ENCODE data around the gene HAUS2. TPM values are rescaled to one million over a fixed set of nuclear protein-coding genes. Genes with fewer than 3 reads are reported as not detected.

Gene HAUS2
- polyA plus RNA-seq, 1 donor from 2014 or later, result 76.0 TPM

DNA sequence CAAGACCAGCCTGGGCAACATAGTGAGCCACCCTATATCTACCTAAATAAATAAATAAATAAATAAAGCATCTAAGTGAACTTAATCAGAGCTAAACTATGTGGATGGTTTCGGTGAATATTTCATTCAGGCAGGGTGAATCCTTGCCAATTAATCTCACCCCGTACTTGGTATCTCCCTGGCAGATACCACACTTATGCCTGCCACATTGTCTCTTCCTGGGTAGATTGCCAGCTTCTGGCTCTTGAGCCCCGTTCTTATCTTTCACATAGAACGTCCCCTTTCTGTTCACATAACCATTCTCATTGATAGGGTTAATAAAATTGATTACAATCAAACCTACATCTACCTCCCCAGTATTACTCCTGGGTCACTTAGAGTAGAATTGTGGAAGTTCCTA is 46.2 kb upstream of the HAUS2 start:
- Histone ChIP-seq H3K4me3 (ENCODE audit: low read length) (no peak overlapping the region), H3K27me3 (ENCODE audit: insufficient read depth, low read depth, low read length) (no peaks in the 10 kb centered on the region), H3F3A (ENCODE audit: insufficient read depth, low read length, poor library complexity, severe bottlenecking) (no peaks in the 10 kb centered on the region), H3K9me2 (ENCODE audit: insufficient read depth, low read length) (no peaks in the 10 kb centered on the region), H3K9ac (ENCODE audit: low read length) (no peak overlapping the region), H2AFZ (ENCODE audit: low read depth, low read length) (no peak overlapping the region), H3K27ac (ENCODE audit: low read length) (no peak overlapping the region), H3K9me3 (ENCODE audit: low read length) (no peaks in the 10 kb centered on the region), H3K4me2 (ENCODE audit: low read length) (no peak overlapping the region), H4K20me1 (ENCODE audit: insufficient read depth) (no peaks in the 10 kb centered on the region), H3K79me2 (replicated peaks; ENCODE audit: insufficient read depth, low read length) (no peaks in the 10 kb centered on the region), H3K36me3 (ENCODE audit: insufficient read depth, low read length) (no peaks in the 10 kb centered on the region)
- TF ChIP-seq, protein P1, sequence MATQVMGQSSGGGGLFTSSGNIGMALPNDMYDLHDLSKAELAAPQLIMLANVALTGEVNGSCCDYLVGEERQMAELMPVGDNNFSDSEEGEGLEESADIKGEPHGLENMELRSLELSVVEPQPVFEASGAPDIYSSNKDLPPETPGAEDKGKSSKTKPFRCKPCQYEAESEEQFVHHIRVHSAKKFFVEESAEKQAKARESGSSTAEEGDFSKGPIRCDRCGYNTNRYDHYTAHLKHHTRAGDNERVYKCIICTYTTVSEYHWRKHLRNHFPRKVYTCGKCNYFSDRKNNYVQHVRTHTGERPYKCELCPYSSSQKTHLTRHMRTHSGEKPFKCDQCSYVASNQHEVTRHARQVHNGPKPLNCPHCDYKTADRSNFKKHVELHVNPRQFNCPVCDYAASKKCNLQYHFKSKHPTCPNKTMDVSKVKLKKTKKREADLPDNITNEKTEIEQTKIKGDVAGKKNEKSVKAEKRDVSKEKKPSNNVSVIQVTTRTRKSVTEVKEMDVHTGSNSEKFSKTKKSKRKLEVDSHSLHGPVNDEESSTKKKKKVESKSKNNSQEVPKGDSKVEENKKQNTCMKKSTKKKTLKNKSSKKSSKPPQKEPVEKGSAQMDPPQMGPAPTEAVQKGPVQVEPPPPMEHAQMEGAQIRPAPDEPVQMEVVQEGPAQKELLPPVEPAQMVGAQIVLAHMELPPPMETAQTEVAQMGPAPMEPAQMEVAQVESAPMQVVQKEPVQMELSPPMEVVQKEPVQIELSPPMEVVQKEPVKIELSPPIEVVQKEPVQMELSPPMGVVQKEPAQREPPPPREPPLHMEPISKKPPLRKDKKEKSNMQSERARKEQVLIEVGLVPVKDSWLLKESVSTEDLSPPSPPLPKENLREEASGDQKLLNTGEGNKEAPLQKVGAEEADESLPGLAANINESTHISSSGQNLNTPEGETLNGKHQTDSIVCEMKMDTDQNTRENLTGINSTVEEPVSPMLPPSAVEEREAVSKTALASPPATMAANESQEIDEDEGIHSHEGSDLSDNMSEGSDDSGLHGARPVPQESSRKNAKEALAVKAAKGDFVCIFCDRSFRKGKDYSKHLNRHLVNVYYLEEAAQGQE (IDR thresholded peaks at IDR 0.05; ENCODE audit: borderline replicate concordance), result no peak
- TF ChIP-seq MXI1 (conservative IDR thresholded peaks at IDR 0.05; ENCODE audit: poor library complexity, severe bottlenecking) (no peak), EZH2 (IDR thresholded peaks at IDR 0.05; ENCODE audit: borderline replicate concordance, insufficient read depth, low read length, poor library complexity, severe bottlenecking) (no peak), POLR2AphosphoS5 (IDR thresholded peaks at IDR 0.05) (no peak)

DNA sequence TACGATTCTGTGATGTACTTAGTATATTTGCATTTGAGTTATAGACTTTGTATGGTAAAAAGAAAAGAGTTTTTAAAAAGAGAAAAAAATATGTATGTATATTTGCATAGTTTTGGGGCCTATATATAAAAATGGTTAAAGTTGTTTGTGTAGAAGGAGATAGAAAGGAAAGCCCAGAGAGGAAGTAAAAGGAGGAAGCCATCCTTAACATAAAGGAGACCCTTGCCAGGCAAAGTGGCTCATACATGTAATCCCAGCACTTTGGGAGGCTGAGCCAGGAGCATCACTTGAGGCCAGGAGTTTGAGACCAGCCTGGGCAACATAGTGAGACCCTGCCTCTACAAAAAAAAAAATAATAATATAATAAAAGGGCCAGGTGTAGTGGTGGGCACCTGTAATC is 44.8 kb upstream of the HAUS2 start:
- H2AFZ ChIP-seq (ENCODE audit: low read depth, low read length), result no peak overlapping the region
- H3F3A ChIP-seq (ENCODE audit: insufficient read depth, low read length, poor library complexity, severe bottlenecking), result no peaks in the 10 kb centered on the region
- H3K36me3 ChIP-seq (ENCODE audit: insufficient read depth, low read length), result no peaks in the 10 kb centered on the region
- TF ChIP-seq SMC3 (conservative IDR thresholded peaks at IDR 0.05; ENCODE audit: poor library complexity) (no peak), EP300 (conservative IDR thresholded peaks at IDR 0.05; ENCODE audit: poor library complexity, severe bottlenecking) (no peak), RAD21 (conservative IDR thresholded peaks at IDR 0.05) (no peak), EZH2 (IDR thresholded peaks at IDR 0.05; ENCODE audit: borderline replicate concordance, insufficient read depth, low read length, poor library complexity, severe bottlenecking) (no peak), CTCF (IDR thresholded peaks at IDR 0.05; ENCODE audit: poor library complexity, severe bottlenecking) (no peak), MXI1 (conservative IDR thresholded peaks at IDR 0.05; ENCODE audit: poor library complexity, severe bottlenecking) (no peak), POLR2AphosphoS5 (IDR thresholded peaks at IDR 0.05) (no peak), TAF1 (IDR thresholded peaks at IDR 0.05; ENCODE audit: low read depth) (no peak)
- TF ChIP-seq, protein P1 (IDR thresholded peaks at IDR 0.05; ENCODE audit: borderline replicate concordance), result no peak
- no peaks in the 10 kb centered on the region for H3K9me3 ChIP-seq (ENCODE audit: low read length)
- no peaks in the 10 kb centered on the region for H3K79me2 ChIP-seq (replicated peaks; ENCODE audit: insufficient read depth, low read length)
- H3K9ac ChIP-seq (ENCODE audit: low read length), result no peak overlapping the region
- H4K20me1 ChIP-seq (ENCODE audit: insufficient read depth), result no peaks in the 10 kb centered on the region
- no peaks in the 10 kb centered on the region for H3K27me3 ChIP-seq (ENCODE audit: insufficient read depth, low read depth, low read length)
- H3K4me3 ChIP-seq (ENCODE audit: low read length), result no peak overlapping the region
- H3K4me2 ChIP-seq (ENCODE audit: low read length), result no peak overlapping the region
- H3K27ac ChIP-seq (ENCODE audit: low read length), result no peak overlapping the region
- no peaks in the 10 kb centered on the region for H3K9me2 ChIP-seq (ENCODE audit: insufficient read depth, low read length)

All from neural cell (in vitro differentiated cells).